Fibroblast of pulmonary artery (primary cell): ENCODE data around the gene MDP1.

Experiments
- DNase-seq: peaks from one replicate; pipeline ENCODE4 v3.0.0-alpha.2; 2010; ENCODE audit warnings: low read depth
- H3K4me3 ChIP-seq: replicated peaks from 2 replicates; pipeline ENCODE4 v1.5.1; 2011; ENCODE audit warnings: low read depth, mild to moderate bottlenecking, control low read depth, low read length, moderate library complexity
- CTCF ChIP-seq: IDR thresholded peaks from 2 replicates; pipeline ENCODE4 v1.5.1; 2011; ENCODE audit warnings: mild to moderate bottlenecking, control low read depth, low read length, inconsistent platforms; ENCODE audit errors: missing control alignments

The MDP1 gene

GRCh38 chr14:24181371-24182077 lies 34.3 kb downstream of the MDP1 start:
- no peak for DNase-seq
- no peak for TF ChIP-seq CTCF
- no peak overlapping the region for H3K4me3 ChIP-seq

DNA sequence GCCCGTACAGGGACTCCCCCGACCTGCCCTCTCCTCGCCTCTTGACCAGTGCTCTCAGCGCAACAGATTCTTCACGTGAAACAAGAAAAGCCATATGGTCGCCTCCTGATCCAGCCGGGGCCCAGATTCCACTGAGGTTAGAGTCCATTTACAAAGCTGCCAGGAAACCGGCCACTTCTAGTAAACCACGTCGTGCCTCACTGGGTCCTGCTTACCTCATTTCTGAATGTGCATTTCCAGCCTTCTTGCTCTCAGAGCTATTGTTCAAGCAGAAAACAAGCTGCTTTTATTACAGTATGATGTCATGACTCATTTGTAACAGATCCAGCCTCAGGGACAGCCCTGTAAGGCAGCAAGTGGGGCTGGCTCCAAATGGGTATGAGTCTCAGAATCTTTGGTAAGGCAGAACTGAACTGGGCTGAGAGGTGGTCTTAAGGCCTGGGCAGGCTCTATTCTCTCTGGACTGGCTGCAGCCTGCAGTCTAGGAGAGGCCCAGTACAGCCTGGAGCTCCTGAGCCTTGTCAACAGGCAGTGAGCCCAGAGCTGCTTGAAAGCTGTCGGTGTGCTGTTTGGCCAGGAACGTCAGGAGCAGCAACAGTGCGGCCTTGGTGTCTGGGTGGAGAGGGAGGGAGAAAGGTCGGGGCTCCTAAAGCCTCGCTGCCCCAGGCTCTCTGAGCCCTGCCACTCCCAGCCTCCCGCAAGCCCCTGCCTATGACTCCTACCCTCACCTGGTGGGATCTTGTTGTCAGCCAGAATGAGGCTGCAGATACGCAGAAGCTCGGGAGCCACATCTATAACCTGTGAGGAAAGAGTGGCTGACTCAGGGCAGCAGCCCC lies 35.7 kb downstream of the MDP1 start:
- DNase-seq = peak; percentile 88
- H3K4me3 ChIP-seq = no peak overlapping the region
- TF ChIP-seq CTCF = no peak

- H3K4me3 ChIP-seq = no peak overlapping the region
- DNase-seq = no peak
- TF ChIP-seq CTCF = no peak
Measured at GRCh38 chr14:24179294-24179960, 36.4 kb downstream of the MDP1 start.

DNA sequence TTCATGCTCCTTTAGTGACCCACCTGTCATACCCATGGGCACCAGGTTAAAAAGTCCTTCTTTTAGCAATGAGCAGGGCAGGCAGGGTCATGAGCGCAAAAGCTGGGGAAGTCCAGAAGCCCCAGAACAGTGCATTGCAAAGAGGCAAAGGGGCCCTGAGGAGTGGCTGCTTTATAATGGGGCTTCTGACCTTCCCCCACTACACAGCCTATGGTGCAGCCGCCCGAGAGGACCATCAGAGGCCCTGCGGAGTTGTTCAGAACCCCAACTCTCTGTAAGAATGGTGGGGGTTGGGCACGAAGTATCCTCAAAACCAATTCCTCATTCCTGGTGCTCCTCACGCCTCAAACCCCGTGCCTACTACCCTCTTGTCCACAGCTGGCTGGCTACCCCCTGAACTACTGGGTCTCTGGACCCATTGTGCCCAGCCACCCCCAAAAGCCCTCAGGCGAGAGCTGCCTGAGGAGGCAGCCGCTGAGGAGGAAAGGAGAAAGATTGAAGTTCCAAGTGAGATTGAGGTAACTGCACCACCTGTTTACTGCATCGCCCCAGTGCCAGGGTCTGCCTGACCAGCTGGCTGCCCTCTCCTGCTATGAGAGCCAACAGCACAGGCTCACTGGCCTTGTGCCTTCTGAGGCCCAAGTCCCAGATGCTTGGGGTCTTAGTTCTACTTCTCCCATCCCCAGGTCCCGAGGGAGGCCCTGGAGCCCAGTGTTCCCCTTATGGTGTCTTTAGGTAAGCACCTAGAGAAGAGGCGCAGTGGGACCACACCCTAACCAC lies 37.3 kb downstream of the MDP1 start:
- no peak for DNase-seq
- TF ChIP-seq CTCF = no peak
- H3K4me3 ChIP-seq = no peak overlapping the region

- DNase-seq = no peak
- no peak overlapping the region for H3K4me3 ChIP-seq
Measured at GRCh38 chr14:24177891-24178290, 38.0 kb downstream of the MDP1 start.

More at GRCh38 chr14:24177891-24178290, 38.0 kb downstream of the MDP1 start:
- TF ChIP-seq CTCF = no peak
